ENCODE results near the gene KIF2B. TPM values are rescaled to one million over a fixed set of nuclear protein-coding genes. Genes with fewer than 3 reads are reported as not detected.

Gene KIF2B
- total RNA-seq, 1 experiment from 2014 or later = not detected

GRCh38 chr17:53796642-53797041 is 26.1 kb upstream of the KIF2B start:
- Mint-ChIP-seq H3K27ac (no peak overlapping the region; a peak in 1 of 7 replicates), H3K27me3 (ENCODE audit: low read depth) (no peaks in the 10 kb centered on the region), H3K4me1 (no peaks in the 10 kb centered on the region), H3K4me3 (no peak overlapping the region), H3K36me3 (ENCODE audit: insufficient read depth in 1 of 3, low read depth in 3 of 3) (no peaks in the 10 kb centered on the region), H3K9me3 (no peaks in the 10 kb centered on the region)
- H2BK20ac ChIP-seq (ENCODE audit: low read depth, low read length, poor library complexity, severe bottlenecking) = no peak overlapping the region
- H4K20me1 ChIP-seq (ENCODE audit: control insufficient read depth, insufficient read depth, insufficient read length) = no peaks in the 10 kb centered on the region
- H3K79me2 ChIP-seq (ENCODE audit: insufficient read depth, low read length) = no peaks in the 10 kb centered on the region
- no peaks in the 10 kb centered on the region for H3K27me3 ChIP-seq (ENCODE audit: insufficient read depth, low read length)
- no CpG with 5 or more reads among the region's 1 CpG for WGBS (ENCODE audit: extremely low coverage, insufficient read length, low lambda C conversion rate)
- H3K56ac ChIP-seq (ENCODE audit: insufficient read length, low read depth, low read length) = no peak overlapping the region
- H2BK15ac ChIP-seq (ENCODE audit: low read depth, low read length) = no peak overlapping the region
- no peak overlapping the region for H3K4me2 ChIP-seq (ENCODE audit: insufficient read depth, insufficient read length, low read length)
- H3K23ac ChIP-seq (ENCODE audit: insufficient read length, low read depth, low read length) = no peak overlapping the region
- H3K14ac ChIP-seq (ENCODE audit: insufficient read depth, low read length) = no peak overlapping the region
- no peak overlapping the region for H2AK5ac ChIP-seq (ENCODE audit: insufficient read length, low read length)
- H3K23me2 ChIP-seq (ENCODE audit: insufficient read length, low read depth, low read length, poor library complexity, severe bottlenecking) = no peaks in the 10 kb centered on the region
- H3K79me1 ChIP-seq (ENCODE audit: insufficient read depth, low read depth, low read length, poor library complexity, severe bottlenecking) = no peaks in the 10 kb centered on the region
- no peak overlapping the region for H3K18ac ChIP-seq (ENCODE audit: insufficient read length, low read depth, low read length)
- H2BK5ac ChIP-seq (ENCODE audit: insufficient read length, low read length) = no peak overlapping the region
- H3K9ac ChIP-seq (ENCODE audit: extremely low read depth, insufficient read length, low read length) = no peak overlapping the region
- H3K4ac ChIP-seq (ENCODE audit: low read depth, low read length) = no peak overlapping the region
- DNase-seq = no peak
- no peak overlapping the region for H4K91ac ChIP-seq (ENCODE audit: insufficient read length, low read depth, low read length)
- H3K27ac ChIP-seq (ENCODE audit: insufficient read length, low read depth, low read length) = no peak overlapping the region
- no peaks in the 10 kb centered on the region for H3K4me1 ChIP-seq (ENCODE audit: insufficient read depth, low read length)
- no peak overlapping the region for H4K8ac ChIP-seq (replicated peaks; ENCODE audit: insufficient read length, low read depth, low read length)
- H2BK120ac ChIP-seq (ENCODE audit: low read depth, low read length, poor library complexity, severe bottlenecking) = no peak overlapping the region
- H2AFZ ChIP-seq (ENCODE audit: low read length) = no peak overlapping the region
- H2BK12ac ChIP-seq (ENCODE audit: insufficient read length, low read depth, low read length) = no peak overlapping the region
- no peak overlapping the region for H3T11ph ChIP-seq (ENCODE audit: low read length)
- H4K5ac ChIP-seq (ENCODE audit: insufficient read length, low read depth, low read length) = no peak overlapping the region
- no peaks in the 10 kb centered on the region for H3K9me3 ChIP-seq (ENCODE audit: control insufficient read depth, low read depth, low read length)
- no peak for TF ChIP-seq CTCF (conservative IDR thresholded peaks at IDR 0.05)
